HTERT RPE-1 (cell line): Measurements from ENCODE around the gene FAM53B.

Source experiments
- in situ Hi-C: fragments of 300-500 bp; cut with MboI; formaldehyde crosslinking; loops from 4 replicates; pipeline ENCODE4 v1.14.3; 2020; ENCODE audit warnings: low sequenced_read_pairs

FAM53B gene

DNA sequence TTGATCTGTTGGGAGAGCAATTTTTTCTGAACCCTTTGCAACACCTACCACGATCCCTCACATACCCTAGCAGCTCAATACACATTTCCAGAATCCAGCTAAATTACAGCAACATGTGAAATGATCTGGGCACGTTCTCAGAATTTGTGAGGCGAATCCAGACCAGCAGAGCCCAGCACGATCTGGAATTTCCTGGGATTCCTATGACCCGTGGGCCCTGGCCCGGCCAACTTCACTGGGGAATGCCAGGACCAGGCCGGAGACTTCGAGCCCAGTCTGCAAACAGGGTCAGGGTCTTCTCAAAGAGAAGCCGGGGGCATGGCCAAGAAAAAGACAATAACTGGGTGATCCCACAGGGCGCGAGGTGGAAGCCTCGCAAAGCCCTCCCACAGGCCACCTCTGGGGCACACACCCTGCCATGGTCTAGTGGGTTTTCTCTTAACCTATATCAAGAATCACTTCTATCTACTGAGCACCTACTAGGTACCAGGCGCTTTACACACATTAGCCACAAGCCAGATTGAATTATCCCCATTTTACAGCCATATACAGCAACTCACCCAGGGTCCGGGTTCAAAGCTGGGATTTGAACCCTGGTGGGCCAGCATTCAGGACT lies 33.8 kb downstream of the FAM53B start:
- in situ Hi-C loops: no loop called here

DNA sequence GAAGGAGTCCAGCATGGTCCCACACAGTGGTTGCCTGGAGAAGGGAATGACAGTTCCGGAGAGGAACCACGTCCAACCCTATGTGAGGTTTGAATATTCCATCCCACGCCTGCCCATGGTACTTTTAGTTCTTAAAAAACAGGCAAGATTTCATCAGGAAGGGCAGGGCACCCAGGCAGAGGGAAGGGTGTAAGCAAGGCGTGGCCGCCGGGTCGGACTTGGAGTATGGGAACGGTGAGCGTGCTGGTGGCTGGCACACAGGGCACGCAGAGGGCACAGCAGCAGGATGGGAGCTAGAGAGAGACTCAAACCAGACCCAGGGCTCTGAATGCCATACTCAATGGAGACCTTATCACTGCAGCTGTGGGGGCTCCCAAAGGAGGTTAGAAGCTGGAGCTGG lies 34.3 kb downstream of the FAM53B start:
- in situ Hi-C loops: no loop called here

DNA sequence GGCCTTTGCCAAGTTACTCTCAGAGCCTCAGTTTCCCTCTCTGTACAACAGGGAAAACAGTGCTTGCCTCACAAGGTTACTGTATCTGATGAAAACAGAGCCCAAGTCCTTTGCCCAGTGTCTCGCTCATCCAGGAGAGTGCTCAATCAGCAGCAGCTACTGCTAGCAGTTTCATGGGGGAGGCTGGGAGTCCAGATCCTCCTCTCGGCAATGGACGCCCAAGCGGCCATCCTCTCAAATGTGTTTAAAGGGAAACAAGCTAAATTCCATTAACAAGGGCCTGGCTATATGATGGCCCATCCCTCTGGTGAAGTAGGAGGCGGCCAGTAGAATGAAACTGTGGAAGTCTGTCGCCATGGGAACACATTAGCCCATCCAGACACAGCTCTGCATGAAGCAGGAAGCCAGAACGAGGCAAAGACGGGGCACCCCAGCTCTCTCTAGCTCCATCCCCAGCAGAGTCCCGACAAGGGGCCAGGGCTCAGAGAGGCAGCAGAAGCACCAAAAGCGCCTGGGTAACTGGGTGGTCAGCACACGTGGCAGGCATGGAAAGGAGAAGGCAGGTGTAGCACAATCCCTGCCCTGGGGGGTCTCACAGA lies 35.2 kb downstream of the FAM53B start:
- in situ Hi-C loops: no loop called here

DNA sequence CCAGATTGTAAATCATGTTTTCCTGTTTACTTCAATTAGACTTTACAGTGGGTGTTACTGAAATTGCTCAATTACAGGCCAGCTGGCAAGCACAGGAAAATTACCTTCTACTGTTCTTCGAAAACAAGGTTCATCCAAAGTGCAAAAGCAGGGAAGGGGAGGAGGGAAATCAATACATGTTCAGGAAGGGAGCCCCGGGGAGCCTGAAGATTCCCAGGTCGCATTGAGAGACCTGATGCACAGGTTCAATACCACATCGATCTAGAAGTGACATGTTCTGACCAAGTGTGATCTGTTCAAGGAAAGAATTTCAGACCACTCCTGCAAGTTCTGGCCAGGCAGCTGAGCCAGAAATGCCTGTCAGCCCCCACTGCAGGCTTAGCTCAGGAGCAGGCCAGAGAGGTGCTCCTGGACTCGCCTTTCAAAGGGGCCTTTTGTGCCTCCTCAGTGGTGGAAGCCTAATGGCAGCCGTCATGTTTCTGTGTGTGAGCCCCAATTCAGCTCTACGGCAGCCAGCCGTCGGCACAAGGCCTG lies 35.9 kb downstream of the FAM53B start:
- in situ Hi-C loops: no loop called here

DNA sequence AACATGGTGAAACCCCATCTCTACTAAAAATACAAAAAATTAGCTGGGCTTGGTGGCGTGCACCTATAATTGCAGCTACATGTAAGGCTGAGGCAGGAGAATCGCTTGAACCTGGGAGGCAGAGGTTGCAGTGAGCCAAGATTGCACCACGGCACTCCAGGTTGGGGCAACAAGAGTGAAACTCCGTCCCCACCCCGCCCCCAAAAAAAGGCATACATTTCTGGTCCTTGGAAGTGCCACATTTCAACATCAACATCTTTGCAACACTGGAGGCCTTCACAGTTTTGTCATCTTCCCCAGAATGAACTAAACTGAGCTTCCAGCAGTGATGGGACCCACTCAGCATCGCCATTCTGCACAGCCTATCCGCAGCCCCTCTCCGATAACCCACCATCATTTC lies 36.6 kb downstream of the FAM53B start:
- in situ Hi-C loops: no loop called here

DNA sequence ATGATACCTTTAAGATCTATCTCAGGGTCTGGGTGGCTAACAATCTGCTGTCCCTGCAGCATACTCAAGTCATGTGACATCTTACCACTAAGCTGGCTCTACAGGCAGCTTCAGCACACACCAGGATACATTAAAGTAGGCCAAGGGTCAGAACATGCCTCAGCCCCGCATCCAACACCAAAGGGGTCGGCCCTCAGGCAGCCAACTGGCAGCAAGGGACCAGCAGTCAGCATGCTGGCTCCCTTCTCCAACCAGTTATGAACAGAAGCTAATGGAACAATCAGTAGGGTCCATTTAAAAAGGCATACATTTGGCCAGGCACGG lies 37.1 kb downstream of the FAM53B start:
- in situ Hi-C loops: no loop called here

DNA sequence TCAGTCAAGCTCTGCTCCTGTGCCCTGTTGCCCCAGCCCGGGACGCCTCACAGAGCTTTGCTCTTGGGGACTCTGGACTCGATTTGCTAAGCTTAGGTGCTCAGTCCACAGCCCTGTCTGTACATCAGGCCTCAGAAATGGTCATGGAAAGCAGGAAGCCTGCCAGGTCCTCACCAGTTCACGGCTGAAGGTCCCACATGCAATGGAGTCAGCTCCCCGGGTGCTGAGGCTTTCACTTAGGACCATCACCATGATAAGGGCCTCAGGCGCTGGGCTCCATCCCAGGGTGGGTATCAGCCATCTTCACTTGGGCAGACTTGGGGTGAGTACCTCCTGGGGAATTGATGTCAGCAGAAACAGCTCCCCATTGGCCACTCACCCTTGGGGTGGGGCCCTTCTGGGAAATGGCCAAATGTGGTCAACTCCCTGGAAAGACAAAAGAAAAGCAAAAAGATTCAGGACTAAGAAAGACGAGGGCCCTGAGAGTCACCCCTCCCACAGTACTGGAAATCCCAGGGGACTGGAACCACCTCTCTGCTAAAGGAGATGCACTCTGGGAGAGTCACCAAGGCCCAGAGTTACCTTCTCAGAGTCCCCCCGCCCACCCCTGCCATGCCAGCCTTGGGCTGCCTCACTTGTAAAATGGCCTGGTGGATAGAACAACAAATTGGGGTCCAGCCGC lies 37.6 kb downstream of the FAM53B start:
- in situ Hi-C loops: no loop called here

DNA sequence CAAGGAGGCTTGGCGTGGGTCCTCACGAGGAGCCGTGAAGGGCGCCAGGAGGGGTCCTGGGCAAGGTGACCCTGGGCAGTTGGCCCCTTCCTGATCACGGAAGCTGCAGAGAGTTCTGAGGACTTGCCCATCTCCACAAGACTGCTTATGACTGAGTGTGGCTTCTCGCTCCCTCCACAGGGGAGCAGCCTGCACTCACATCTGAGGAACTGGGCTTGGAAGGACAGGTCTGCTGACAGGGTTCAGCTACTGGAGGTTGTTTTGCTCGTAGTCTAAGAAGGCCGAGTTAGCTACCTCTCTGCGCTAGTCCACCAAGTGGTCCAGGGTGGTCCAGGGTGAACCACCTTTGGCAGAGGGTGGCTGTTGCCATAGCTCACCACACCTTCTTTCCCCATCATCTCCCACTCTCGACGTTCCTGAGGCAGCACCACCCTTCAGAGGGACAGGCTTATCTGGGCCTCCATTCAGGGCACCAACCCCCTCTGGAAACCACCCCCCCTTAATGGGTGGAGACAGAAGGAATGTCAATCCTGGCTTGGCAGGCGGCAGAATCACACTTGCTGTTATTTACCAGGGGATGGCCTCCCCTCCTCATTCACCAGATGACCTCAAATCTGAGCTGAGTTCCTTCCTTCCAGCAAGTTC lies 38.2 kb downstream of the FAM53B start:
- in situ Hi-C loops: no loop called here

DNA sequence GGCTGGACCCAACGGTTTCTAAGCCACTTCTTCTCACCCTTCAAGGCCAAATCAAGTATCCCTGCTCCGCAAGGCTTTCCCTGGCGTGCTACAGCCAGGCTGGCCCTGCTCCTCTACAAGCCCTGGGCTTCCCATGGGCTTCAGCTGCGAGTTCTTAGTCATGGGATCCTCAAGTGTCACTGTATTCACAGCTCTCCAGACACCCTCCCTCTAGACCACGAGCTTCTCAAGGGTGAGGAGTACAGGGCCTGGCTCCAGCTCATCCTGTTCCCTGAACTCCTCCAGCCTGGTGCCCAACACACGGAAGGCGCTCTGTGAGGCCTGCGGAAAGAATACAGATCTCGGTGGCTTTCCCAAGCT lies 38.8 kb downstream of the FAM53B start:
- in situ Hi-C loops: no loop called here

DNA sequence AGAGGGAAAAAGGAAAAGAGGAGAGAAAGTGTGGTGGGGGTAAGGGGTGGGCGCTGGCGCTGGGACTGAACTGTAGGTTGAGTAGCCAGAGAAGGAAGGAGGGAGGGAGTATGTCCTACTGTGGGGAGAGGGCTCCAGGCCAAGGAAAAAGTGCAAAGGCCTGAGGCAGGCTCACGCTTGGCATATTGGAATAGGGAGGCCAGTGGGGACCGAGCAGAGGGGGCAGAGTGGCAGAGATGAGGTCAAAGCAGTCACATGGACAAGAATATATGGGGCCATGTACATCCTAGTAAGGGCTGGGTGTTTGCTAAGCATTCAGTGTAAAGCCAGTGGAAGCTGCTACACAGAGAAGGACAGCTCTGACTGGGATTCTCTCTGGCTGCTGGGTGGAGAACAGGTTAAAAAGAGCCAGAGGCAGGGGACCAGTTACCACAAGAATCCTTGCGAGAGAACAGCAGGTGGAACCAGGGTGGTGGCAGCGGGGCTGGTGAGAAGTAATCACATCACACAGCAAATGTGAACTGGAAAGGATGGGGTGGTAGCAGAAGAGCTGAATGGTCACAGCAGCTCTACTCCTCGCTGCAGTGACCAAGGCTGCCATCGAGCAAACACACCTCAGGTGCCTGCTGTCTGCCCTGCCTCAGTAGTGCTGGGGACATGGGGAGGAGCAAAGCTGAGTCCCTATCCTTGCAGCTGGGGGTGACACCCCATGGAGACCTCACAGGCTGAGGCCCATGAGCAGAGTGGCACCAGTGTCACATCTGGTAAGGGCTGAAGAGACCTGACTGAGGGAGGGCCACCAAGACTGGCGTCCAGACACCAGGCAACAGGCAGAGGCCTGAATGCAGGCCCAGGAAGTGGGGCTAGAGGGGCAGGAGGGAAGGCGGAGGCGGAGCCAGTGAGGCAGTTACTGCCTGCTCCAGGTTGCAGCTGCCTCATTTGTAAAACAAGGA lies 39.5 kb downstream of the FAM53B start:
- in situ Hi-C loops: no loop called here

DNA sequence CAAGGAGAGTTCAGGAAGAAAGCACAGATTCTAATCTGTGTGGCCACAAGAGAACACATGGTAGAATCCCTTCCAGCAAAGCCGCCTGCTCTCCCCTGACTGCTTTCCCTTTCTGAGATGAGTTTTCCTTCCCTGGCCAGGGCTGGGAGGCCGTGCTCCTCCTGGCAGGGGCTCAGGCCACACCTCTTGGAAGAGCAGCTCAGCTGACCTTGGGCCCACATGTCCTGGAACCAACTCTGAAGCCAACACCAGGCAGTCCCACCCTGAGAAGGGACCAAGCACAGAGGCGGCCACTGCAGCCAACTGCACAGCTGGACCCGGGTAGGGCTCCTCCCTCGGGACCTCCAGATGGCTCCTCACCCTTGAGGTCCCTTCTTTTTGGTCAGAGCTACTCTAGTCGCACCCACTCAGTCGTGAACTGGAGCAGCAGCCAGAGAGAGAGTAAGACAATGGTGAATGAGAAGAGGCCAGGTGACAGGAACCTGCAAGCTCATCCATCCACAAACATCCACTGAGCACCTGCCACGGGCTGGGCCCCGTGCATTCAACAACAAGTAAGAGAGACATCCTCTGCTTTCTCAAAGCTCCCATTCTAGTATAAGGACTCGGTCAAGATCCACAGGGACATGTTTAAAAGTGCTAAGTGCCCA lies 40.3 kb downstream of the FAM53B start:
- in situ Hi-C loops: no loop called here

DNA sequence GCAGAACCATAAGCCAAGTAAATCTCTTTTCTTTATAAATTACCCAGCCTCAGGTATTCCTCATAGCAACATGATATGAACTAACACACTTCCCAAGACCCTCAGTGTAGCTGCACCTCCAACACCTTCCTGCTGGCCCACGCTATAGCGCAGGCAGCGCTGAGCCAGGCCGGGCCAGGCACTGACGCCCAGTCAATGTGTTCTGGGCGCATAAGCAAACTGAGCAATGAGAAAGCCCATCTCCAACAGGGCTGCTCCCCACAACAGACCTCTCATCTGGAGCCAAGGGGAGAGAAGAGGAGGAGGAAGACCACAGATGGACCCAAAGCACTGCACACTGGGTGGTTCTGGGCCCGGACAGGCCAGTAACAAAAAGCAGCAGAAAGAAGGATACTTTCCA lies 40.8 kb downstream of the FAM53B start:
- in situ Hi-C loops: no loop called here

DNA sequence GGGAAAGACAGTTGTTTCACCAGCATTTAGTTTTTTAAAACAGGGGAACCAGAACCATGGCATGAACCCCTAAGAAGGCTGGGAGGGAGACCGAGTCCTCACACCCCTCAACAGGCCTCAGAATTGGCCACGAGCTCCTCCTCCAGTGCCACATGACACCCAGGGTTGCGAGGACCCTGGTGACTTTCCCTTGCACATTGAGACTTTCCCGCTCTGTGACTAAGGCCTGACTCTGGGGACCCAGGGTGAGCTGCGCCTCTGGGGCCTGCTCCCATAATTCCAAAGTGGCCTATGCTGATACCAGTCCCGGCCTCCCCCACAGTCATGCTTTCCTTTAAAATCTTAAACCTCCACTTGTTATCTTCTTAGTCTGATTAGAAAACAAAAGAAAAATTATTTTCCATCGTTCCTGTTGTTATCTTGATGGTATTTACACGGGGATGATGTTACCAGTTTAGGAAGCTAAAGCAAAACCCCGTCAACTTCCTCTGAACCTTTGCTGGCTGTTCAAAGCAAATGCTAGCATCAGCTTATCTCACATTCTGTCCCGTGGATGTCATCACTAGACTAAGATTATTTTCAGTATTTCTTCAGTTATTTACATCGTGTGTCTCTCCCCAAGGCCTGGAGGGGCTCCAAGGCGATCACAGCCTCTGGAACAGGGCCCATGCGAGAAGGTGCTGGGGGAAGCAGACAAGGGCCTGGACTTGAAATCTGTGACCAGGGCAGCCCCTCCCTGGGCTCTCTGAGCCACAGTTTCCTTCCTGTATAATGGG lies 42.1 kb downstream of the FAM53B start:
- in situ Hi-C loops: no loop called here

DNA sequence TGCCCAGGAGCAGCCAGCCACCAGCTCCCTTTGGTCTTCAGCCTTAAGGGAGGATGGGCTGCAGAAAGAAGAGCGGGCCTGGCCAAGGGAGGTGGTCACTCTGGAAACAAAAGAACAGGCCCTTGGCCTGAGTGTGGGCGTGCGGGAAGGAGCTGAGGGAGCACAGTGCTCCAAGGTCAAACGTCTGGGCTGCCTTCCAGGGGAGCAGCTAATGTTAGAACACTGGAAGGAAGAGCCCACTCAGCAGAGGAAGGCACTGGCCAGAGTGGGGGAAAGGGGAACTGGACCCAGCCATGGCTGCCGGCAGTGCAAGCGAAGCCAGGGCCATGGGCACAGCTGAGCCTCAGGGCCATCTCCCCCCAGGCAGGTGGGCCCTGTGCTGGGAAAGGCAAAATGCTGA lies 42.7 kb downstream of the FAM53B start:
- in situ Hi-C loops: no loop called here

DNA sequence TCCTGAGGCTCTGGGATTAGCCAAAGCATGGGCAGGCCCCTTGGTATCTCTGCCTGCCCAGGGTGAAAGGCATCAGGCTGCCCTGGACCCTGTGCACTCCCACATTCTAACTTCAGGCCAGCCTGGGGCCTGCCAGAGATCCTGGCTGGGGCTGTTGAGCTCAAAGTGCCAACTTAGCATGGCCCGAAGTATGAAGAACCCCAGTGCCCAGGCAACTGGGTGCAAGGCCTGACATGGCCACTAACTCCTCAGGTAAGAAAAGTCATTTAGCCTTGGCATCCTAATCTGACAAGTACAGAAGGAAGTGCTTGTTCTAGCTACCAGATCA lies 43.2 kb downstream of the FAM53B start:
- in situ Hi-C loops: no loop called here

DNA sequence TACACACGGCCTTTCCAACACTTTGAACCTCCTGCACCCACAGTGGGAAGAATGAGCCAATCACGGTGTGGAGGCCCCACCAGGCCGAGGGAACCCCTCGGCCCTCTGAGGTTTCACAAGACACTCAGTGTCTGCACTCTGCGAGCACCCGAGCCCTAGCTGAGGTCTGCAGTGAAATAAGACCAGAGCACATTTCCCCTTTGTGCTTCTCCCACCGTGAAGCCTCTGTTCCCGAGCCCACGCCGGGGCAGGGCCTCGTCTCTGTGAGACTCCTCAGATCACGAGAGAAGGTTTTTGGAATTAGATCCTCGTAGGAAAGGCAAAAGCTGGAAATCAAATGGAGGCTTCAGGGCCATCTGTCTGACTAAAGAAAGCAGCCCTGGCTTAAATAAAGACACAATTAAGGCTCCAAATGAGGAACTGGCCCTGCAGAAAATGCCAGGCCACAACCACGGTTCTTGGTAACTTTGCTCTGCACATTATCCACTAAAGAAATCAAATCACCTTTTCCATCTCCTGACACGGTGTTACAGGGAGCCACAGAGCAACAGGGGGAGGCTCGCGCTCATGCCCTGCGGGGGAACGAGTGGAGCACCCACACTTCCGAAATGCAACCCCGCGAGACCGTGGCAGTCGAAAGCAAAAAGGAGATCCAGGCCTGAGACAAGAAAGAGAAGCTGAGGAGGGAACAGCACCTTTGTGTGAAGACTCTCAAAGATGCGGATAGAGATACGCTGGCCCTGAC lies 43.7 kb downstream of the FAM53B start:
- in situ Hi-C loops: no loop called here

DNA sequence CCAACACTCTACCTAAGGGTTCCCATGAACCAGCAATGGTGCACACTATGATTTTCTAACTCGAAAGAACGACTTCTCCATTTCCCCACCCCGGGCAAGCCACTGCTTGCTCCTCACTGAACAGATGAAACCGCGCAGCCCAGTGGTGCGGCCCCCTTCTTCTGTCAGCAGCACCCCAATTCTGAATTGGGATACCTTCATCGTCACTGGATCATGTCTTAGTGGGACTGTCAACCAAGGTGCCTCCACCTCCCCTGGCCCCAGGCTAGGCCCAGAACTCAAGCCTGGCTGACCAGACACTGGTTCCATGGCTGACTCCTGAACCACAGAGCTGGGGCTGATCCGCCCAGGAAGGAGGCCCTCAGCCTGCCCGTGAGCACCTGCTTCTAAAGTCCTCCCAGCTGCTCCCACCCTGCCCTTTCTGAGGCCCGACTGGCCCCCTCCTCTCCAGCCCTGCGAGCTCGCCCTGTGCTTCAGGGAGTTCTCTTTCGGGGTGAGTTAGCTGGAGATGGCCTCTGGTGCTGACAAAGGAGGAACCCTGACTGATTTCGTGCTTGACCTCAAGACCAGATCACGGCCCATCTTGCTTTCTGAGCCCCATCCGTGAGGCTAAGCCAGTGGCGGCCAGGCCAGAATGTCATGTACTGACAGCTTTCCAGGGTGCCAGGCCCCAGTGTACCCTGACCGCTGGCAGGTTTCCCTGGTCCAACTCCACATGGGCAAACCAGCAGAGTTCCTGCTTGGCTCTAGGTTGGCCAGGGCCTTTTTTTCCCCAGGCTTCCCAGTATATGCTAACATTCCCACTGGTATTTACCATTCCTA lies 44.5 kb downstream of the FAM53B start:
- in situ Hi-C loops: no loop called here
